GM18867 (cell line): ENCODE results near the gene VSTM2B.
"Not testable (repeated sequence)": the region's sequence is repeated elsewhere in the genome, so short reads cannot be mapped to it uniquely, and the experiment has no call there.

Experiments
- ATAC-seq: cut with Tn5 transposase; IDR thresholded peaks from one replicate; pipeline ENCODE4 v1.9.1; 2021; ENCODE audit warnings: mild to moderate bottlenecking, moderate library complexity; ENCODE audit not compliant: unreplicated experiment

The VSTM2B gene

DNA sequence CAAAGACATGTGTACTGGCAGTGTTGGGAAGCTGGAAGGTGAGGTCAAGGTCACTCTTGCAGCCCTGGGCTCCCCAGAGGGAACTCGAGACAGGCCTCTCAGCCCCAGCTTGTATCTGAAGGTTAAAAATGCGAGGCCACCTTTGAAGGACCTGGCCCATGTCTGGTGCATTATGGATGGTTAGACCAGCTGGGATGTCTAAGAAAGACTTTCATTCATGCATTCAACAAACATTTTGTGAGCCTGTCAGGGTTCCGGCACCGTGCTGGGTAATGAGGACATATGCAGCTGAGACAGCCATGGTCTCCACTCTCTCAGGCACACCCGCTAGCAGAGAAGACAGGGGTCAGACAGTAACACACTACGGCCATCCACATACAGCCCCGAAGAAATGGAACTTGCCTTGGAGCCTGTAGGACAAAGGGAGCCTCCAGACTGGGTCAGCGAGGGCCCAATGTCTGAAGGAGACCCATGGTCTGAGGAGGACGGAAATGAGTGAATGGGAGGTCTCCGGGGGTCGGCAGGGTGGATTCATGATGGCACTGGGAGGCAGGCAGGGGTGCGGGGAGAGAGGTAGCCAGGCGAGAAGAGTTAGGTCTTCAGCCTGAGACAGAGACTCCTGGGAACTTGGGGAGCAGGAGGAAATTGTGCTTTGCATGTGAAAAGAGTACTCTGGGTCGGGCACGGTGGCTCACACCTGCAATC lies 19.0 kb downstream of the VSTM2B start:
- ATAC-seq, result no peak

DNA sequence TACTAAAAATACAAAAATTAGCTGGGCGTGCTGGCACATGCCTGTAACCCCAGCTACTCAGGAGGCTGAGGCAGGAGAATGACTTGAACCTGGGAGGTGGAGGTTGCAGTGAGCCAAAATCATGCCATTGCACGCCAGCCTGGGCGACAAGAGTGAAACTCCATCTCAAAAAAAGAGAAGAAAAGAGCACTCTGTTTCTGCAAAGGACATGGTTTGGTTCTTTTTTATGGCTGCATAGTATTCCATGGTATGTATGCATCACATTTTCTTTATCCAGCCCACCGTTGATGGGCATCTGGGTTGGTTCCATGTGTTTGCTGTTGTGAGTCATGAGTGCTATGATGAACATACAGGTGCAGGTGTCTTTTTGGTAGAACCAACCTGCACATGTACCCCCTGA lies 19.7 kb downstream of the VSTM2B start:
- not testable (repeated sequence) for ATAC-seq

DNA sequence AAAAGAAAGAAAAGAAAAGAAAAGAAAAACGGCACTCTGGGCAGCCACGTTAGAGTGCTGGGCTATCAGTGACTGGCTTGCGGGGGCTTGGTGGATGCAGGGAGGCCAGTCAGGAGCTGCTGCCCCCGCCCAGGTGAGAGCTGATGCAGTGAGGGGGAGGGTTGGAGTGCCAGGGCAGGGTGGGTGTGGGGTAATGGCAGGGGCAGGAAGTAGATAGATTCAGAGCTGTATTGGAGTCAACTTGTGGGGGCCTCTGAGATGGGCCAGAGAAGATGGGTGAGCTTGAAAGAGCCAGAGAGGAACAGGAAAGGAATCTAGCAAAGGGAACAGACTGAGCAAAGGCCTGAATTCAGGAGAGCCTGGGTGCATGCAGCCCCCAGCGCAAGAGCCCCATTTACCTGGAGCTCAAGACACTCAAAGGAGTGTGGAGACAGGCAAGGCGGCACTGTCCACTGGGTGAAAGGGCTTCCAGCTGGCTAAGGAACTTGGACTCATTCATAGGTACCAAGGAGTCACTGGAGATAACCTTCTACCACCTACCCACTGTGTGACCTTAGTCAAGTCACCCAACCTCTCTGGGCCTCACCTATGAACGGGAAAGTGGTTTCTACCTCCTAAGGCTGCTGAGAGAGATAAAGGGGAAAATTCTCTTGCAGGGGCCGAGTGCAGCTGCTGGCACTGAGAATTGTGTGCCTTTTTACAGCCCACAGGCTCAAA lies 20.2 kb downstream of the VSTM2B start:
- ATAC-seq, result no peak

DNA sequence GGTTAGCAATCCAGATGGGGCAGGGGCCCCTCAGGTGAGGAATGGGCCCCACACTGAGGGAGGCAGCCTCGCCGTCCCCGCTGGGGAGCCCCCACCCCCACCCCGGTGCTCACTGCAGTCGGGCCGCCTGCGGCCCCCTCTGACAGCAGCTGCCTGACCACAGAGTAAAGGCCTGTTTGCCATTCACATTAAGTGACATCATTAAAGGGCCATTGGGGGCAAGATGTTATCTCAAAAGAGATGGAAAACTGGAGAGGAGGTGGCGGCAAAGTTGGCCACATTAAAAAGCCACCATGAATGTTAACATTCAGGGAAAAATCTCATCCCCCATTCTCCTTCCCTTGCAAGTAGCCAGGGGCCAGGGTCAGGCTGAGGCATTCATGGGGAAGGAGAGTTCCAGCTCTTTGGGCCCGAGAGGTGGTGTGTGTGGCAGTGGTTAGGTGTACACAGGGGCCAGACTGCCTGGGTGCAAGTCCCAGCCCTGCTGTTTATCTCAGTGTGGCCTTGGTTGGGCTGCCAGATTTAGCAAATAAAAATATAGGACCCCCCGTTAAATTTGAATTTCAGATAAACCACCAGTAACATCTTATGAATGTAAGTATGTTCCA lies 20.9 kb downstream of the VSTM2B start:
- ATAC-seq, result no peak

DNA sequence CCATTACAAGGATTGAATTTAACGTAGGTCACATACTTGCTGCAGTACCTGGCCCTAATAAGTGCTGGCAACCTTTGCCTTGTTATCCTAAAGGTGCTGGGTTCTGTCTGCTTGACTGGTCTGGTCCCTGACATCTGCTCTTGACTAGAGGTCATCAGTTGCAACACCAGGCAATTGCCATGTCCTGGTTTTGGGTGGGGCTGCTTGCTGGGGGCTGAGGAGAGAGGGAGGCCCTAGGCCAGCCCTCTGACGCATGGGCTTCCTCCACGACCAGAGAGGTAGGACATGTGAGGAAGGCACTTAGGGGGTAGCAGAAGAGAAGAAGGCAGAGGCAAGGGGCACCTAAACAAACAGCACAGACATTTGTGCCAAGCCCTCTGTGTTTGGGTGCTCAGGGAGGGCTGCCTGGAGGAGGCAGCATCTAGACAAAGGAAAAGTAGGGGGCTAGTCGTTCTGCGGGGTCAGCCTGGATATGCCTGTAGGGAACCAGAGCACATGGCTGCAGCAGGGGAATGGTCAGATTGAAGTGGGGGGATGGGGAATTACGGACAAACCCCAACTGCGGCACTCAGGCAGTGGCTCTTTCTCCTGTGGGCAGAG lies 21.7 kb downstream of the VSTM2B start:
- no peak for ATAC-seq

DNA sequence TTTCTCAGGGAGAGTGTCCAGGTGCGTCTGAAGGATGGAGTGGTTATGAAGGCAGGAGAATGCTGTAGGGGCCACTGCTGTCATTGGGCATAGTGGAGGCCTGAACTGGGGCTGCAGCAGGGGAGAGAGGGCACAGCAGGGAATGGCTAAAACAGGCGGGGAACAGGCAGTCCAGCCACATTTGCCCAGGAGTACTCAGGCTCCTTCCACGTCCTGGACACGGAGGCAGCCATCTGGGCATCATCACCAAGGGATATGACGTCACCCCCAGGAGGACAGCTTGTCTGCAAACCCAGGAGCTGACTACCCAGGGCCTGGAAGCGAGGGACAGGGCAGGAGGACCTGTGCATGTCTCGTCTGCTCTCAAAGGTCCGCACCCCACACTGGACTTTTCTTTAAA lies 22.2 kb downstream of the VSTM2B start:
- ATAC-seq, result no peak

DNA sequence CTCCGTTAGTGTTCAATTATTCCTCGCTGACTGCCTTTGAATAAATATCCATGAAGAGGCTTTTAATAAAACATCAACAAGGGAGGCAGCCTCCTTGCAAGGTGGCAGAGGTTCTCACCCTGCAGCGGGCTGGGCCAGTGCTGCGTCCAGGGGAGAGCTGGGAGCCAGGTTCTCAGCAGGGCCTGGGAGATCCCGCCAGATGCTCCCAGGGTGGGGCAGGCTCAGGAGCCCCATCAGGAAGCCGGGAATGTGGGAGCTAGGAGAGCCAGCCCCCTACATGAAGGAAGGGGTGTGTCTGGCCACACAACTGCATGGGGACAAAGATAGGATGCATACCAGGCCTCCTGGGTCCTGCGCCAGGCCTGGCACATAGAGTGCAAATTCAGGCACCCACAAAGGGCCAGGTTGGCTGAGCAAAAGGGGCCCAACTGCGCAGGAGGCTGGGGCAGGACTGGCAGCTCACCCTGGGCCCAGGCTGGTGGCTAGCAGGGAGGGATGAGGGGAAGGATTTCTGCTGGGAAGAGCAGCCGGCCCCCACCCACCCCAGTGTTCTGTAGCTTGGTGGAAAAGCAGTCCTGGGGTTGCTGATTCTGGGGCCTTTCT lies 22.8 kb downstream of the VSTM2B start:
- ATAC-seq, result no peak

DNA sequence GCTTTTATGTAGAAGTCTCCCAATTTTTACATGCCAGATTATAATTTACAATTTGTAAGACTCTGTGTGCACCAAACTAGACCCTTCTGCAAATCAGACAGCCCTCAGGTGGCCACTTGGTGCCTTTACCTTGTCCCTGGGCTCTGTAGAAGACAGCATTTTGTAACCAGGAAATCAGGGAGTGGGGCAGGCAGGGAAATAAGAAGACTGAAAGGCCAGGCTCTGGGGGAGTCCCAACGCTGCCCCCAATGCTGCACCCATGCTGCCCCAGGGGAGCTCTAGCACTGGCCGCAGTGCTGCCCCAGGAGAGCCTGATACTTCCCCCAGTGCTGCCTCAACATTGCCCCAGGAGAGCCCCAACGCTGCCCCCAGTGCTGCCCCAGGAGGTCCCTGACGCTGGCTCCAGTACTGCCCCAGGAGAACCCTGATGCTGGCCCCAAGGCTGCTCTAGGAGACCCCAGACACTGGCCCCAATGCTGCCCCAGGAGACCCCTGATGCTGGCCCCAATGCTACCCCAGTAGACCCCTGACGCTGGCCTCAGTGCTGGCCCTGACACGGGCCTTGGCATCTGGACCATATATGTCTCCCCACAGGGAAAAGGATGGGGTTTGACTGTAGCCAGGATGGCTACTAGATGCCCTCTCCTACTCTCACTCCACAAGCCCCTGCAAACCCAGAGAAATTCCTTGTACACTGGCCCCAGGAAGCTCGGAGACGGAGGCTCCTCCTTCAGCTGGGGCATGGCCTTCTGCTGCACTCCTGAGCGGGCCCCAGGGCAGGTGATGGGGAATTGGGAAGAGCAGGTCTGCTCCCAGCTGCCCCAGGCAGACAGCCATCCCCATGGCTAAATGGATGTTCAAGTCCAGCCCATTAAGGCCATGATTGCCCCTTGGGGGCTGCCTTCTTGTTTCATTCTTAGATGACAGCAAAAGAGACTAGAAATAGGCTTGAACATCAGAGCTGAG lies 23.6 kb downstream of the VSTM2B start:
- no peak for ATAC-seq

DNA sequence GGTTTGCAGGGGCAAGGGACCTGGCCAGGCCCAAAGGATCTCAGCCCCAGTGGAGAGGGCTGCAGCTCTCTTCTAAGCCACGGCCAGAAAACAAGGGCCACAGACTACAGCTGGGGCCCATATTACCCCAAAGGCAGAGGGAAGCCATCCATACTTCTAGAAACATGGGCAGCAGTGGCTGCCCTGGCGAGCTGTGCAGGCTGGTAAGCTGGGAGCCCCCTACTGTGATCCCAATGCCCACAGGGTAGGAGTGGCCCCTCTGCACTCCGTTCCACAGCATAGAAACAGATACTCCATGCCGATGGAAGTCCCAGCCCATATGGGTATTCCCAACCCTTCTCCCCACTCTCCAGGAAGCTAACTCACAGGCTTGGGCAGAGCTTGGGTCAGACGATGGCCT lies 25.1 kb downstream of the VSTM2B start:
- no peak for ATAC-seq

DNA sequence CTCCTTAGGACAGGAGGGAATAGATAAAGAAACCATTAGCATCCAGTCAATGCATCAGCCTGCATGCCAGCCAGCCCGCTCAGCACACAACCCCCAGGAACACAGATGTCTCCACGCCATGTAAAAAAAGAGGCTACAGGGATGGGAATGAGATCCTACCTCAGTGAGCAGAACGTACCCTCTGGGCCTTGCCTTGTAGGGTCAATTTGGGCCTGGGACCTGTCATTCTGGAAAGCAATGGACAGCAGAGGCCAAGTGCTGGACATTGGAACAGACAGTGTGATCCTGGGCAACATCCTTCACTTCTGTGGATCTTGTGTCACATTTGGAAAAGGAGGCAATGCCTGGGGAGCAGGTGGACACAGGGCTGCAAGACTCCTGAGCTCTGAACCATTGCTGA lies 26.0 kb downstream of the VSTM2B start:
- ATAC-seq, result no peak

DNA sequence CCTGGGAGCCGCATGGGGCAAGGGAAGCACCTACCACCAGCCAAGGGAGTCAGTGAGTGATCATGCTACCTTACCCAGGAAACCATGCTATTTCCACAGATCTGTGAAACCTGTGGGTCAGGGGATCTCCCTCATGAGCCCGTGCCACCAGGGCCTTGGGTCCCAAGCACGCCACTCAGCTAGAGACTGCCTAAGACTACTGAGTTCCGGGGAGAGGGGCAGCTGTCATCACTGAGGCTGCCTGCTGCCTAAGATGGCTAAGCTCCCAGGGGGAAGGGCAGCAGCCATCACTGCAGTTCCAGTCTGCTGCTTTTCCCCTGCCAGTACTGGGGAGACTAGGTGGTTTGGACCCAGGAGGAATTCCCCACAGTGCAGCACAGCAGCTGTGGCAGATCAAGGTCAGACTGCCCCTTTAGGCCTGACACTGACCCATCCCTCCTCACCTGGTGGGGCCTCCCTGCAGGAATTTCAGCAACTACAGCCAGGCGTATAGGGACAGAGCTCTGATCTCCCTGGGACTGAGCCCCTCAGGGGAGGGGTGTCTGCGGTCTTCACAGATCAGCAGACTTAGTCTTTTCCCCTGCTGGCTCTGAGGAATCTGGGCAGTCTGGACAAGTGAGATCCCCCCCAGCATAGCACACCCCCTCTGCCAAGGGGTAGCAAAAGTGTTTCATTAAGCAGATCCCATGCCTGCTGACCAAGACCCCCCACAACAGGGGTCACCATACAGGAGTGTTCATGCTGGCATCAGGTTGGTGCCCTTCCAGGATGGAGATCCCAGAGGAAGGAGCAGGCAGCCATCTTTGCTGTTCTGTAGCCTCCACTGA lies 26.9 kb downstream of the VSTM2B start:
- no peak for ATAC-seq

DNA sequence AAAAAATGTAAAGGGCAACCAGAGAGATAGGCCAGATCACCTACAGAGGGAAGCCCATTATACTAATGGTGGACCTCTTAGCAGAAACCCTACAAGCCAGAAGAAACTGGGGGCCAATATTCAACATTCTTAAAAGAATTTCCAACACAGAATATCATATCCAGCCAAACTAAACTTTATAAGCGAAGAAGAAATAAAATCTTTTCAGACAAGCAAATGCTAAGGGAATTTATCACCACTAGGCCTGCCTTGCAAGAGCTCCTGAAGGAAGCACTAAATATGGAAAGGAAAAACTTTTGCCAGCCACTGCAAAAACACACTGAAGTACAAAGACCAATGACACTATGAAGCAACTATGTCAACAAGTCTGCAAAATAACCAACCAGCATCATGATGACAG lies 28.4 kb downstream of the VSTM2B start:
- ATAC-seq, result no peak

DNA sequence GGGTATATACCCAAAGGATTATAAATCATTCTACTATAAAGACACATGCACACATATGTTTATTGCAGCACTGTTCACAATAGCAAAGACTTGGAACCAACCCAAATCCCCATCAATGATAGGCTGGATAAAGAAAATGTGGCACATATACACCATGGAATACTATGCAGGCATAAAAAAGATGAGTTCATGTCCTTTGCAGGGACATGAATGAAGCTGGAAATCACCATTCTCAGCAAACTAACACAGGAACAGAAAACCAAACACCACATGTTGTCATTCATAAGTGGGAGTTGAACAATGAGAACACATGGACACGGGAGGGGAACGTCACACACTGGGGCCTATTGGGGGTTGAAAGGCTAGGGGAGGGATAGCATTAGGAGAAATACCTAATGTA lies 33.3 kb downstream of the VSTM2B start:
- not testable (repeated sequence) for ATAC-seq

DNA sequence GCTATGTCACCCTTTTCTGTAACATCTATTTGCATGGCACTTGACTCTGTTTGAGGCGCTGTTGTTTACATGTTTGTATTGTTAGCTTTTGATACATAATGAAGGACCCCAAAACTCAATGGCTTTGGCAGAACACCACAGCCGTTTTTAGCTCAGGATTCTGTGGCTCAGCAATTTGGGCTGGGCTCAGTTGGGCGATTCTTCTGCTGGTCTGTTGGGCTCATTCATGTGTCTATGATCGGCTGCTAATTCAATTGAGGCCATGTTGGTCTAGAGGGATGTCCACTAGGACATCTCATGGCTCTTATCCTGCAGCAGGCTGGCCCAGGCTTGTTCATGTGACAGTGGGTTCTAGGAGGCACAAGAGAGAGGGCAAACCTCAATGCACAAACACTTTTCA lies 33.9 kb downstream of the VSTM2B start:
- ATAC-seq, result no peak

DNA sequence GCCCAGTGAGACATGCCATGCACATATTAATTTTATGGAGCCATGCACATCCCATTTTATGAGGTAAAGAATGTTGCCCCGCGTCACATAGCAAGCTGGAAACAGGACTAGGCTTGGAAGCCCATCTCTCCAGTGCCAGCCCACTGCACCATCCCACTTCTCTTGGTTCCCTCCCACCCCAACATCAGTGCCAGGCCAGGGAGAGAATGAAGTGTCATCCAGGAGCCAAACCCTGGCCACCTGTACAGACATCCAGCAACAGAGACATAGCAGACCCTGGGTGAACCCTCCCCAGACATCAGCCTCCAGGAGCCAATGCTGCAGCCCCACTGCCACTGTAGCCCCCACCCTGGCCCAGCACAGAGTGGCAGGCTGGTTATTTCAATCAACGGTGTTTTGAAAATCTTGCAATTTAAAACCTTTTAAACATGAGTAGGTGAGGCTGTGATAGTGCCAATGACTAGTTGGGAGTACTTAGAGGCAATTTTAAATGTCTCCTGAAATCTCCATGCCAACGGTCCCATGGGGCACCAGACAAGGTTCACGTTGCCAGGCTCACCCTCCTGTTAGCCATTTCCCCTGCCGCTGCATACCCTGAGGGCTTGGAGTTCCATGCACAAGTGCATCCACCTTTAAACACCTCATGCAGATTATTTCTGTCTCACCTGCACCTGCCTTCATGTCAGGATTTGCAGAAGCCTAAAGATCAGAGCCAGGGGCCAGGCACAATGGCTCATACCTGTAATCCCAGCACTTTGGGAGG lies 34.7 kb downstream of the VSTM2B start:
- ATAC-seq, result no peak

DNA sequence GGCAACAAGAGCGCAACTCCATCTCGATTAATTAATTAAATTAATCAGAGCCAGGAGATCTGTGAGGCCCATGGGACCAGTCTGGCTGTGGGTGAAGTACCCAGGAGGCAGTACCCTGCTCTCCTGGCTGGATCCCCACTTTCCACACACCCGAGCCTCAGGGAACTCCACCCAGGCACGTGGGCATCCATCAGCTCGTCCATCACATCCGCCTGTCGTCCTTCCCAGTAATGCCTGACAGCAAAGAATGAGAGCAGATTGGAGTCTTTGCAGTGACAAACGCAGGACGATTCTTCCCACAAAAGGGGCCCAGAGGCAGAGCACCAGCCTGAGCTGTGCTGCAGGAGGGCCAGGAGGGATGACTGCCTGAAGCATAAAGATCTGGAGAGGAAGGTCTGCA lies 35.8 kb downstream of the VSTM2B start:
- ATAC-seq, result no peak

DNA sequence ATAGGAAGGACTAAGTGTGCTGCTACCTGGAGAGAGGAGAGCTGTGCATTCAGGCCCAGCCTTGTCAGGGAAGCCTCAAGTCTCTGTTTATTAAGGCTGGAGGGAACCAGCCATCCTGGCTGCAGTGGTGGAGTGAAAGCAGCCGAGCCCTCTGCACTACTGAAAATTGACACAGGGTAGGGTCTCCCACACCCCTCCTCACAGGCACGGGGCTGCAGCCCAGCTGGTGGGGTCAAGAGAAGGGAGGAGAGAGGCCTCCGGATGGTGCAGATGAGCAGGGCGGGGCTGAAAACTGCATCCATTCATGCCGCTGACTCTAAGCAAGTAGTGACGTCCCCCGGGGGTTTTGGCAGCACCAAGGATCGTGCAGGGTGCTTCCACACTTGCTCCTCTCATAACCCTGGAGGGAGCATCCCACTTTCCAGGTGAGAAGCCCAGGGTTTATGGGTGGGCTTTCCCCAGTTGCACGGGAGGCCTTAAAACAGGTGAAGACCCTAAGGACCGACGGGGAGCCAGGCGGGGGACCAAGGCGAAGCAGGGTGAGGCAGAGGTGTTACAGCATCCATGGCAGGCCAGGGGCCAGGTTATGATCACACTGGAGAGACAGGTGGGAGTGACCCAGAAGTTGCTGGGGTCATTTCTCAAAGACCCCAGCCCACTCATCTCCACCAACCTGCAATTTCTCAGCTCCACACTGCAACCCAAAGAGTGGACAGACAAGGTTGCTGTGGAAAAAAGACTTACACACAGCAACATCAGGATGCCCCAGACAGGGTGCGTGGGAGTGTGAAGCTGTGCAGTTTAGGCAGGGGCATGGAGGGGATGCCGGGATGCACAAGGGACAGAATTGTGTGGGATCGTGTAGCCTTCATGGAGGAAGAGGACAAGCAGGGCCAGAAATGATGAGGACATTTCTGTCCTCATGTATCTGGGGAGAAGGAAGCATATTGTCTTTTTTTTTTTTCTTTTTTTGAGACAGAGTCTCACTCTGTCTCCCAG lies 36.8 kb downstream of the VSTM2B start:
- ATAC-seq, result no peak
